NT2/D1 (cell line): ENCODE data around the gene STAG3.
A peak's percentile ranks its signal among the peaks of the same experiment; 100 is the strongest.

Source experiments
- DNase-seq: peaks from one replicate; pipeline ENCODE4 v3.0.0-alpha.2; 2011; ENCODE audit warnings: low read depth, low spot score
- H3K27me3 ChIP-seq: 2 replicates; pipeline ENCODE4 v1.6.0; 2011; ENCODE audit warnings: mild to moderate bottlenecking; ENCODE audit not compliant: insufficient read length, insufficient read depth
- H3K36me3 ChIP-seq: 2 replicates; pipeline ENCODE4 v1.6.1; 2011; ENCODE audit warnings: mild to moderate bottlenecking, low read length, mixed read lengths; ENCODE audit not compliant: insufficient read depth, insufficient read length
- H3K4me1 ChIP-seq: 2 replicates; pipeline ENCODE4 v1.5.1; 2011; ENCODE audit not compliant: insufficient read depth, insufficient read length
- H3K4me3 ChIP-seq: 2 replicates; pipeline ENCODE4 v1.5.1; 2011; ENCODE audit warnings: low read depth; ENCODE audit not compliant: insufficient read length
- H3K9ac ChIP-seq: 2 replicates; pipeline ENCODE4 v1.6.0; 2011; ENCODE audit warnings: low read depth; ENCODE audit not compliant: insufficient read length
- H3K9me3 ChIP-seq: 2 replicates; pipeline ENCODE4 v1.5.1; 2011; ENCODE audit warnings: mild to moderate bottlenecking, low read length; ENCODE audit not compliant: insufficient read depth
- SUZ12 ChIP-seq: IDR thresholded peaks from 2 replicates; pipeline ENCODE4 v1.6.1; 2011; ENCODE audit not compliant: insufficient read length, insufficient read depth; ENCODE audit errors: extremely low read depth
- YY1 ChIP-seq: IDR thresholded peaks from 2 replicates; pipeline ENCODE4 v1.6.1; 2011; ENCODE audit not compliant: insufficient read length, insufficient read depth
- ZNF274 ChIP-seq: IDR thresholded peaks from 2 replicates; pipeline ENCODE4 v1.6.1; 2011; ENCODE audit warnings: mild to moderate bottlenecking, low read depth, low read length

The STAG3 gene

DNA sequence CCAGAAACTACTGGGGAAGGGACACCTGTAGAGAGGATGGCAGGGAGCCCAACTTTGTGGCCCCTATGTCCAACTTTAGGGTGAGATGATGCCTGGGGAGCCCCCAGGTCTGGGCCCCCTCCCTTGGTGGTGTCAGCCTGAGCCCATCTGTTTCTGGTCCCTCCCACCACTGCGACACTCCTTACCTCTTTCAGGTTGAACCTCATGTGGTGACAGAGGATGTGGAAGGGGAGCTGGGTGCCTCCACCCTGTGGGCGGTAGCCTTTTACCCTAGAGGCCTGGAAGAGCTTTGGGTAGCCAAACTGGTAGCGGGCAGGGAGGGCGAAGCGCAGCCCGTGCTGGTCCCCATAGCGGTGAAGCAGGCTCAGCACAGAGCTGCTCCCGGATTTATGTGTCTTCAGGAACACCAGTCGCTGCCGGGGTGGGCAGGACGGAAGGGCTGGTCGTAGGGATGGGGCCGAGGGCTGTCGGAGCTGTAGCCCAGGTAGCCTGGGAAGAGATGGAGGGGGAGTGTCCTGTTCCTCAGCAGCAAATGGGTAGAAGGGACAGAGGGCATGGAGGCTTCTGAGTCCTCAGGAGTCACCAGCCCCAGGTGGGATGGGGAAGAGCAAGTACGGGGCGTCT lies 11.3 kb upstream of the STAG3 start:
- no peaks in the 10 kb centered on the region for H3K9me3 ChIP-seq
- TF ChIP-seq ZNF274 (no peak), SUZ12 (no peak), YY1 (no peak)
- H3K36me3 ChIP-seq, result peaks cover 2% of the 10 kb centered on the region
- no peak overlapping the region for H3K4me3 ChIP-seq
- H3K4me1 ChIP-seq, result peaks cover 17% of the 10 kb centered on the region
- peaks cover 13% of the 10 kb centered on the region for H3K27me3 ChIP-seq
- H3K9ac ChIP-seq, result no peak overlapping the region
- no peak for DNase-seq

GRCh38 chr7:100166970-100167911 lies 10.5 kb upstream of the STAG3 start:
- Histone ChIP-seq H3K36me3 (peaks cover 2% of the 10 kb centered on the region), H3K9me3 (no peaks in the 10 kb centered on the region), H3K9ac (peak overlapping the region; percentile 32), H3K4me3 (peak overlapping the region; percentile 45), H3K27me3 (peaks cover 13% of the 10 kb centered on the region), H3K4me1 (peaks cover 17% of the 10 kb centered on the region)
- DNase-seq, result no peak
- TF ChIP-seq YY1, result no peak
- no peak for TF ChIP-seq SUZ12
- TF ChIP-seq ZNF274, result no peak

- H3K9ac ChIP-seq, result peak overlapping the region; percentile 70
- TF ChIP-seq SUZ12, result no peak
- H3K4me3 ChIP-seq, result peak overlapping the region; percentile 45
Observed at GRCh38 chr7:100167912-100168323, 9.8 kb upstream of the STAG3 start.

GRCh38 chr7:100169147-100169850 lies 8.4 kb upstream of the STAG3 start:
- peaks cover 4% of the 10 kb centered on the region for H3K36me3 ChIP-seq
- no peaks in the 10 kb centered on the region for H3K9me3 ChIP-seq
- DNase-seq, result no peak
- no peak overlapping the region for H3K9ac ChIP-seq
- peaks cover 13% of the 10 kb centered on the region for H3K27me3 ChIP-seq
- TF ChIP-seq ZNF274, result no peak
- no peak for TF ChIP-seq YY1
- no peak for TF ChIP-seq SUZ12
- H3K4me1 ChIP-seq, result peaks cover 13% of the 10 kb centered on the region
- H3K4me3 ChIP-seq, result no peak overlapping the region

More at GRCh38 chr7:100167912-100168323, 9.8 kb upstream of the STAG3 start:
- peaks cover 13% of the 10 kb centered on the region for H3K27me3 ChIP-seq
- H3K9me3 ChIP-seq, result no peaks in the 10 kb centered on the region
- peaks cover 15% of the 10 kb centered on the region for H3K4me1 ChIP-seq
- no peak for DNase-seq
- peaks cover 2% of the 10 kb centered on the region for H3K36me3 ChIP-seq

GRCh38 chr7:100170101-100170897 lies 7.4 kb upstream of the STAG3 start:
- Histone ChIP-seq H3K36me3 (peaks cover 6% of the 10 kb centered on the region), H3K4me3 (no peak overlapping the region), H3K27me3 (peaks cover 13% of the 10 kb centered on the region), H3K9me3 (no peaks in the 10 kb centered on the region), H3K4me1 (peaks cover 13% of the 10 kb centered on the region), H3K9ac (peak overlapping the region; percentile 21)
- no peak for DNase-seq
- no peak for TF ChIP-seq YY1
- TF ChIP-seq SUZ12, result no peak
- TF ChIP-seq ZNF274, result no peak

- H3K9me3 ChIP-seq, result no peaks in the 10 kb centered on the region
- peaks cover 13% of the 10 kb centered on the region for H3K4me1 ChIP-seq
- no peak for DNase-seq
- H3K27me3 ChIP-seq, result peaks cover 12% of the 10 kb centered on the region
- H3K4me3 ChIP-seq, result no peak overlapping the region
- H3K9ac ChIP-seq, result no peak overlapping the region
- TF ChIP-seq ZNF274, result no peak
- peaks cover 11% of the 10 kb centered on the region for H3K36me3 ChIP-seq
Observed at GRCh38 chr7:100171087-100171681, 6.5 kb upstream of the STAG3 start.
